ENCODE measurements around the gene CPEB3. TPM values are rescaled to one million over a fixed set of nuclear protein-coding genes. Genes with fewer than 3 reads are reported as not detected.
"Not testable (repeated sequence)": the region's sequence is repeated elsewhere in the genome, so short reads cannot be mapped to it uniquely, and the experiment has no call there.

Gene CPEB3
- total and polyA plus RNA-seq, 3 experiments from 2014 or later, result 1.6 to 2.1 (median 2.1) TPM

- ChIA-PET POLR2A (no interaction called here), CTCF (no interaction called here)
- peaks cover 0 to 3% (median 0%) of the 10 kb centered on the region in 3 donors for H3K4me1 Mint-ChIP-seq
- no peak overlapping the region for H3K4me3 Mint-ChIP-seq
- peaks cover 2 to 19% (median 4%) of the 10 kb centered on the region in 3 donors for H3K36me3 Mint-ChIP-seq
- no peak overlapping the region for H3K27ac ChIP-seq (ENCODE audit: low read depth, low read length)
- no peaks in the 10 kb centered on the region for H3K27me3 Mint-ChIP-seq
- no peaks in the 10 kb centered on the region for H3K9me3 ChIP-seq (ENCODE audit: low read length)
- no peaks in the 10 kb centered on the region for H3K36me3 ChIP-seq (ENCODE audit: insufficient read depth, low read length)
- peaks cover 0 to 2% (median 0%) of the 10 kb centered on the region in 5 donors for H3K9me3 Mint-ChIP-seq
- H3K4me1 ChIP-seq (ENCODE audit: insufficient read depth, low read length), result no peaks in the 10 kb centered on the region
- no peaks in the 10 kb centered on the region for H3K27me3 ChIP-seq (ENCODE audit: insufficient read depth, low read length, poor library complexity, severe bottlenecking)
- DNase-seq, result no peak
- no peak overlapping the region for H3K4me3 ChIP-seq (ENCODE audit: low read length)
- no peak overlapping the region for H3K27ac Mint-ChIP-seq
These were observed 164.7 kb downstream of the CPEB3 start for GRCh38 chr10:92126100-92126650.

- H3K4me1 Mint-ChIP-seq, result peaks cover 0 to 3% (median 0%) of the 10 kb centered on the region in 3 donors
- Histone ChIP-seq H3K4me1 (ENCODE audit: insufficient read depth, low read length) (no peaks in the 10 kb centered on the region), H3K27me3 (ENCODE audit: insufficient read depth, low read length, poor library complexity, severe bottlenecking) (no peaks in the 10 kb centered on the region), H3K36me3 (ENCODE audit: insufficient read depth, low read length) (no peaks in the 10 kb centered on the region), H3K27ac (ENCODE audit: low read depth, low read length) (no peak overlapping the region), H3K4me3 (ENCODE audit: low read length) (no peak overlapping the region), H3K9me3 (ENCODE audit: low read length) (no peaks in the 10 kb centered on the region)
- no peaks in the 10 kb centered on the region for H3K27me3 Mint-ChIP-seq
- CTCF ChIA-PET, result interaction anchor here (0.8 kb wide), 1 partner anchor 12 kb away, joined by 3 read pairs; no protein-coding TSS in a partner anchor
- H3K36me3 Mint-ChIP-seq, result peaks cover 2 to 16% (median 2%) of the 10 kb centered on the region in 3 donors
- H3K4me3 Mint-ChIP-seq, result no peak overlapping the region
- no peak for DNase-seq
- H3K27ac Mint-ChIP-seq, result no peak overlapping the region
- peaks cover 0 to 2% (median 0%) of the 10 kb centered on the region in 5 donors for H3K9me3 Mint-ChIP-seq
- POLR2A ChIA-PET, result no interaction called here
These were observed 165.7 kb downstream of the CPEB3 start for GRCh38 chr10:92125144-92125543.

GRCh38 chr10:92124616-92125143 is 166.2 kb downstream of the CPEB3 start:
- H3K27ac Mint-ChIP-seq, result peak overlapping the region in 1 of 8 donors; percentile 44
- no peaks in the 10 kb centered on the region for H3K27me3 Mint-ChIP-seq
- H3K4me3 Mint-ChIP-seq, result no peak overlapping the region
- H3K27me3 ChIP-seq (ENCODE audit: insufficient read depth, low read length, poor library complexity, severe bottlenecking), result no peaks in the 10 kb centered on the region
- H3K36me3 Mint-ChIP-seq, result peaks cover 0 to 14% (median 2%) of the 10 kb centered on the region in 3 donors
- H3K4me1 ChIP-seq (ENCODE audit: insufficient read depth, low read length), result no peaks in the 10 kb centered on the region
- H3K4me3 ChIP-seq (ENCODE audit: low read length), result no peak overlapping the region
- H3K36me3 ChIP-seq (ENCODE audit: insufficient read depth, low read length), result no peaks in the 10 kb centered on the region
- no peak overlapping the region for H3K27ac ChIP-seq (ENCODE audit: low read depth, low read length)
- peaks cover 0 to 3% (median 0%) of the 10 kb centered on the region in 3 donors for H3K4me1 Mint-ChIP-seq
- ChIA-PET CTCF (interaction anchor here (0.8 kb wide), 1 partner anchor 11 kb away, joined by 3 read pairs; no protein-coding TSS in a partner anchor), POLR2A (no interaction called here)
- peaks cover 0 to 2% (median 0%) of the 10 kb centered on the region in 5 donors for H3K9me3 Mint-ChIP-seq
- no peaks in the 10 kb centered on the region for H3K9me3 ChIP-seq (ENCODE audit: low read length)
- no peak for DNase-seq

- no peak for DNase-seq
- ChIA-PET POLR2A (no interaction called here), CTCF (no interaction called here)
- peaks cover 0 to 2% (median 0%) of the 10 kb centered on the region in 5 donors for H3K9me3 Mint-ChIP-seq
- H3K27me3 Mint-ChIP-seq, result peaks cover 0 to 3% of the 10 kb centered on the region in 2 donors
- peaks cover 0 to 5% (median 3%) of the 10 kb centered on the region in 3 donors for H3K4me1 Mint-ChIP-seq
- no peak overlapping the region for H3K4me3 Mint-ChIP-seq
- H3K4me1 ChIP-seq (ENCODE audit: insufficient read depth, low read length), result no peaks in the 10 kb centered on the region
- no peaks in the 10 kb centered on the region for H3K9me3 ChIP-seq (ENCODE audit: low read length)
- no peak overlapping the region for H3K4me3 ChIP-seq (ENCODE audit: low read length)
- H3K27ac ChIP-seq (ENCODE audit: low read depth, low read length), result no peak overlapping the region
- no peaks in the 10 kb centered on the region for H3K27me3 ChIP-seq (ENCODE audit: insufficient read depth, low read length, poor library complexity, severe bottlenecking)
- H3K36me3 ChIP-seq (ENCODE audit: insufficient read depth, low read length), result no peaks in the 10 kb centered on the region
- H3K36me3 Mint-ChIP-seq, result peaks cover 0 to 13% (median 2%) of the 10 kb centered on the region in 3 donors
- peak overlapping the region in 1 of 8 donors; percentile 52 for H3K27ac Mint-ChIP-seq
These were observed 166.9 kb downstream of the CPEB3 start for GRCh38 chr10:92124020-92124419.

- Histone ChIP-seq H3K27me3 (ENCODE audit: insufficient read depth, low read length, poor library complexity, severe bottlenecking) (no peaks in the 10 kb centered on the region), H3K27ac (ENCODE audit: low read depth, low read length) (no peak overlapping the region), H3K4me1 (ENCODE audit: insufficient read depth, low read length) (no peaks in the 10 kb centered on the region), H3K36me3 (ENCODE audit: insufficient read depth, low read length) (no peaks in the 10 kb centered on the region), H3K9me3 (ENCODE audit: low read length) (no peaks in the 10 kb centered on the region), H3K4me3 (ENCODE audit: low read length) (no peak overlapping the region)
- peaks cover 0 to 3% of the 10 kb centered on the region in 2 donors for H3K27me3 Mint-ChIP-seq
- no peak overlapping the region for H3K27ac Mint-ChIP-seq
- H3K9me3 Mint-ChIP-seq, result peaks cover 0 to 1% (median 0%) of the 10 kb centered on the region in 5 donors
- H3K36me3 Mint-ChIP-seq, result peaks cover 0 to 4% (median 2%) of the 10 kb centered on the region in 3 donors
- no peak for DNase-seq
- no peak overlapping the region for H3K4me3 Mint-ChIP-seq
- peaks cover 0 to 5% (median 3%) of the 10 kb centered on the region in 3 donors for H3K4me1 Mint-ChIP-seq
- CTCF ChIA-PET, result no interaction called here
- POLR2A ChIA-PET, result no interaction called here
These were observed 167.9 kb downstream of the CPEB3 start for GRCh38 chr10:92122941-92123450.

- DNase-seq, result no peak
- H3K27ac ChIP-seq (ENCODE audit: low read depth, low read length), result no peak overlapping the region
- no peak overlapping the region for H3K4me3 ChIP-seq (ENCODE audit: low read length)
- no peak overlapping the region for H3K4me3 Mint-ChIP-seq
- peak overlapping the region in 1 of 8 donors; percentile 1 for H3K27ac Mint-ChIP-seq
- no peaks in the 10 kb centered on the region for H3K27me3 ChIP-seq (ENCODE audit: insufficient read depth, low read length, poor library complexity, severe bottlenecking)
- H3K4me1 Mint-ChIP-seq, result peaks cover 0 to 5% (median 3%) of the 10 kb centered on the region in 3 donors
- H3K4me1 ChIP-seq (ENCODE audit: insufficient read depth, low read length), result no peaks in the 10 kb centered on the region
- H3K36me3 Mint-ChIP-seq, result peaks cover 0 to 4% (median 2%) of the 10 kb centered on the region in 3 donors
- H3K9me3 ChIP-seq (ENCODE audit: low read length), result no peaks in the 10 kb centered on the region
- no peaks in the 10 kb centered on the region for H3K36me3 ChIP-seq (ENCODE audit: insufficient read depth, low read length)
- CTCF ChIA-PET, result interaction anchor here (1.0 to 1.1 kb wide), 2 partner anchors 8 to 11 kb away, joined by 3 read pairs; no protein-coding TSS in a partner anchor
- POLR2A ChIA-PET, result no interaction called here
- H3K9me3 Mint-ChIP-seq, result no peaks in the 10 kb centered on the region
- H3K27me3 Mint-ChIP-seq, result peaks cover 0 to 3% of the 10 kb centered on the region in 2 donors
These were observed 169.0 kb downstream of the CPEB3 start for GRCh38 chr10:92121686-92122492.

- H3K36me3 ChIP-seq (ENCODE audit: insufficient read depth, low read length), result no peaks in the 10 kb centered on the region
- H3K4me1 ChIP-seq (ENCODE audit: insufficient read depth, low read length), result no peaks in the 10 kb centered on the region
- Mint-ChIP-seq H3K4me3 (no peak overlapping the region), H3K4me1 (peaks cover 0 to 5% (median 3%) of the 10 kb centered on the region in 3 donors), H3K9me3 (no peaks in the 10 kb centered on the region), H3K27me3 (peaks cover 0 to 3% of the 10 kb centered on the region in 2 donors), H3K36me3 (peaks cover 0 to 4% (median 2%) of the 10 kb centered on the region in 3 donors), H3K27ac (peak overlapping the region in 1 of 8 donors; percentile 49)
- H3K27me3 ChIP-seq (ENCODE audit: insufficient read depth, low read length, poor library complexity, severe bottlenecking), result no peaks in the 10 kb centered on the region
- ChIA-PET POLR2A (no interaction called here), CTCF (no interaction called here)
- DNase-seq, result no peak
- H3K27ac ChIP-seq (ENCODE audit: low read depth, low read length), result no peak overlapping the region
- H3K4me3 ChIP-seq (ENCODE audit: low read length), result no peak overlapping the region
- no peaks in the 10 kb centered on the region for H3K9me3 ChIP-seq (ENCODE audit: low read length)
These were observed 171.5 kb downstream of the CPEB3 start for GRCh38 chr10:92119340-92119739.

- not testable (repeated sequence) for H3K4me1 Mint-ChIP-seq
These were observed 176.0 kb downstream of the CPEB3 start for GRCh38 chr10:92114917-92115316.

More at GRCh38 chr10:92114917-92115316, 176.0 kb downstream of the CPEB3 start:
- H3K9me3 Mint-ChIP-seq; H3K4me1 ChIP-seq (ENCODE audit: insufficient read depth, low read length); H3K36me3 Mint-ChIP-seq; H3K9me3 ChIP-seq (ENCODE audit: low read length); CTCF ChIA-PET; H3K27ac ChIP-seq (ENCODE audit: low read depth, low read length); H3K4me3 Mint-ChIP-seq; H3K27me3 ChIP-seq (ENCODE audit: insufficient read depth, low read length, poor library complexity, severe bottlenecking); H3K27ac Mint-ChIP-seq; H3K36me3 ChIP-seq (ENCODE audit: insufficient read depth, low read length); H3K4me3 ChIP-seq (ENCODE audit: low read length); DNase-seq; POLR2A ChIA-PET; H3K27me3 Mint-ChIP-seq: not testable (repeated sequence)
